ENCODE data around the gene TCF3.

- TF ChIP-seq CTCF (IDR thresholded peaks at IDR 0.05) = no peak
- TF ChIP-seq POLR2A (IDR thresholded peaks at IDR 0.05) = no peak
Observed at GRCh38 chr19:1570836-1571235, 81.6 kb downstream of the TCF3 start.

All from lower leg skin (tissue), 3 donors.